ENCODE data around the gene GYS2.

Gene GYS2

GRCh38 chr12:21543151-21543550 lies 61.5 kb downstream of the GYS2 start:
- H3F3A ChIP-seq (ENCODE audit: low read depth), result no peaks in the 10 kb centered on the region
- no peaks in the 10 kb centered on the region for H3K9me3 ChIP-seq (ENCODE audit: insufficient read depth, low read depth, low read length)
- H3K9me2 ChIP-seq (replicated peaks; ENCODE audit: low read depth, low read length), result no peaks in the 10 kb centered on the region
- no peak for TF ChIP-seq CTCF (conservative IDR thresholded peaks at IDR 0.05; ENCODE audit: low read length)
- TF ChIP-seq EZH2phosphoT487 (IDR thresholded peaks at IDR 0.05; ENCODE audit: borderline replicate concordance), result no peak
- no peak overlapping the region for H3K4me2 ChIP-seq (ENCODE audit: low read depth, low read length, poor library complexity, severe bottlenecking)
- no peak overlapping the region for H3K9ac ChIP-seq (ENCODE audit: low read depth, low read length, poor library complexity, severe bottlenecking)
- H3K4me1 ChIP-seq (ENCODE audit: insufficient read depth, low read length, poor library complexity, severe bottlenecking), result no peaks in the 10 kb centered on the region
- no peaks in the 10 kb centered on the region for H3K79me2 ChIP-seq (ENCODE audit: insufficient read depth, low read length)
- no peaks in the 10 kb centered on the region for H3K36me3 ChIP-seq (ENCODE audit: insufficient read depth, low read length)
- H3K4me3 ChIP-seq (ENCODE audit: low read length, poor library complexity, severe bottlenecking), result no peak overlapping the region
- H3K27me3 ChIP-seq (ENCODE audit: insufficient read depth, low read length, poor library complexity, severe bottlenecking), result no peaks in the 10 kb centered on the region
- H4K20me1 ChIP-seq (ENCODE audit: insufficient read depth, low read length, poor library complexity, severe bottlenecking), result no peaks in the 10 kb centered on the region
- no peak overlapping the region for H2AFZ ChIP-seq (ENCODE audit: low read length)

- H3K4me3 ChIP-seq (ENCODE audit: low read length, poor library complexity, severe bottlenecking), result no peak overlapping the region
- no peaks in the 10 kb centered on the region for H3K36me3 ChIP-seq (ENCODE audit: insufficient read depth, low read length)
- no peaks in the 10 kb centered on the region for H3F3A ChIP-seq (ENCODE audit: low read depth)
- H3K9me3 ChIP-seq (ENCODE audit: insufficient read depth, low read depth, low read length), result no peaks in the 10 kb centered on the region
- H3K79me2 ChIP-seq (ENCODE audit: insufficient read depth, low read length), result no peaks in the 10 kb centered on the region
- no peaks in the 10 kb centered on the region for H3K27me3 ChIP-seq (ENCODE audit: insufficient read depth, low read length, poor library complexity, severe bottlenecking)
- TF ChIP-seq CTCF (conservative IDR thresholded peaks at IDR 0.05; ENCODE audit: low read length) (no peak), EZH2phosphoT487 (IDR thresholded peaks at IDR 0.05; ENCODE audit: borderline replicate concordance) (no peak)
- no peaks in the 10 kb centered on the region for H3K4me1 ChIP-seq (ENCODE audit: insufficient read depth, low read length, poor library complexity, severe bottlenecking)
- H4K20me1 ChIP-seq (ENCODE audit: insufficient read depth, low read length, poor library complexity, severe bottlenecking), result no peaks in the 10 kb centered on the region
- H3K9me2 ChIP-seq (replicated peaks; ENCODE audit: low read depth, low read length), result no peaks in the 10 kb centered on the region
- H3K9ac ChIP-seq (ENCODE audit: low read depth, low read length, poor library complexity, severe bottlenecking), result no peak overlapping the region
- no peak overlapping the region for H2AFZ ChIP-seq (ENCODE audit: low read length)
- H3K4me2 ChIP-seq (ENCODE audit: low read depth, low read length, poor library complexity, severe bottlenecking), result no peak overlapping the region
Measured at GRCh38 chr12:21542403-21542802, 62.2 kb downstream of the GYS2 start.

- Histone ChIP-seq H3K79me2 (ENCODE audit: insufficient read depth, low read length) (no peaks in the 10 kb centered on the region), H3K9me2 (replicated peaks; ENCODE audit: low read depth, low read length) (no peaks in the 10 kb centered on the region), H3K4me2 (ENCODE audit: low read depth, low read length, poor library complexity, severe bottlenecking) (no peak overlapping the region), H3K27me3 (ENCODE audit: insufficient read depth, low read length, poor library complexity, severe bottlenecking) (no peaks in the 10 kb centered on the region), H3K9ac (ENCODE audit: low read depth, low read length, poor library complexity, severe bottlenecking) (no peak overlapping the region), H4K20me1 (ENCODE audit: insufficient read depth, low read length, poor library complexity, severe bottlenecking) (no peaks in the 10 kb centered on the region), H3K4me3 (ENCODE audit: low read length, poor library complexity, severe bottlenecking) (no peak overlapping the region), H3K4me1 (ENCODE audit: insufficient read depth, low read length, poor library complexity, severe bottlenecking) (no peaks in the 10 kb centered on the region), H3F3A (ENCODE audit: low read depth) (no peaks in the 10 kb centered on the region), H3K9me3 (ENCODE audit: insufficient read depth, low read depth, low read length) (no peaks in the 10 kb centered on the region), H2AFZ (ENCODE audit: low read length) (no peak overlapping the region), H3K36me3 (ENCODE audit: insufficient read depth, low read length) (no peaks in the 10 kb centered on the region)
- no peak for TF ChIP-seq EZH2phosphoT487 (IDR thresholded peaks at IDR 0.05; ENCODE audit: borderline replicate concordance)
- no peak for TF ChIP-seq CTCF (conservative IDR thresholded peaks at IDR 0.05; ENCODE audit: low read length)
Measured at GRCh38 chr12:21541773-21542172, 62.9 kb downstream of the GYS2 start.
